ENCODE results near the gene KCNN2. TPM values are rescaled to one million over a fixed set of nuclear protein-coding genes. Genes with fewer than 3 reads are reported as not detected.

The KCNN2 gene
- total and polyA plus RNA-seq, 2 of the 8 experiments (the other 6 are each of a cell fraction or from before 2014, with no cell fraction given) = 13.1 to 18.6 TPM

GRCh38 chr5:114332925-114333324 lies 28.9 kb upstream of the KCNN2 start (continued):
- TF ChIP-seq GTF2F1 (IDR thresholded peaks at IDR 0.05; ENCODE audit: borderline replicate concordance, low read depth, low read length) (no peak), CREB1 (IDR thresholded peaks at IDR 0.05) (no peak), NANOG (IDR thresholded peaks at IDR 0.05; ENCODE audit: insufficient read depth, low read depth, low read length, poor library complexity, severe bottlenecking) (no peak), SIX5 (IDR thresholded peaks at IDR 0.05; ENCODE audit: low read depth, low read length) (no peak), HDAC6 (IDR thresholded peaks at IDR 0.05; ENCODE audit: low read depth, low read length) (no peak)
